HUES6 (cell line): ENCODE data around the gene NEK8.
"Not testable (repeated sequence)": the region's sequence is repeated elsewhere in the genome, so short reads cannot be mapped to it uniquely, and the experiment has no call there.

Experiments used
- H3K27ac ChIP-seq: 2 replicates; pipeline ENCODE4 v1.7.0; 2013; ENCODE audit warnings: low read depth, mild to moderate bottlenecking, low read length, inconsistent platforms
- H3K27me3 ChIP-seq: 2 replicates; pipeline ENCODE4 v1.6.1; 2013; ENCODE audit warnings: low read length; ENCODE audit not compliant: control insufficient read depth, insufficient read depth
- H3K36me3 ChIP-seq: 2 replicates; pipeline ENCODE4 v1.6.1; 2013; ENCODE audit warnings: low read length; ENCODE audit not compliant: control insufficient read depth, insufficient read depth
- H3K4me1 ChIP-seq: 2 replicates; pipeline ENCODE4 v1.6.1; 2013; ENCODE audit warnings: low read length; ENCODE audit not compliant: control insufficient read depth, insufficient read depth
- H3K4me3 ChIP-seq: 2 replicates; pipeline ENCODE4 v1.5.1; 2013; ENCODE audit warnings: low read depth, low read length
- H3K9ac ChIP-seq: one replicate; pipeline ENCODE4 v1.6.1; 2013; ENCODE audit warnings: mild to moderate bottlenecking, low read length
- H3K9me3 ChIP-seq: 2 replicates; pipeline ENCODE4 v1.6.1; 2013; ENCODE audit warnings: low read depth, low read length; ENCODE audit not compliant: control insufficient read depth, insufficient read depth

The NEK8 gene

DNA sequence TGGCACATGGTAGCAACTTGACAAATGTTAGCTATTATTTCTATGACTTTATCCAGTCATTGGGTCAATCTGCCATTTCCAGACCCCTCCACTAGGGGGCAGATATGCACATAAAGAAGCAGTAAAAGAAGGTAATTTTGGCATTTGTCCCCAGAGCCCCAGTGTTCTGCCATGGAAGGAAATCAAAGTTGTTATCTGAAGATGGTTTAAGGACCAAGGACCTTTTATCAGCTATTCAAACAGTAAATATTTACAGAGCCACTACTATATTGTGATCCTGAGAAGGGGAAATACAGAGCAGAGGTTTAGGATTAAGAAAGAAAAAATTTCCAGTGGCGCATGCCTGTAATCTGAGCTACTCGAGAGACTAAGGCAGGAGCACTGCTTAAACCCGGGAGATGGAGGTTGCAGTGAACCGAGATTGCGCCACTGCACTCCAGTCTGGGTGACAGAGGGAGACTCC lies 35.2 kb downstream of the NEK8 start:
- Histone ChIP-seq H3K27me3 (no peaks in the 10 kb centered on the region), H3K36me3 (peaks cover 46% of the 10 kb centered on the region), H3K9me3 (no peaks in the 10 kb centered on the region), H3K9ac (no peak overlapping the region), H3K27ac (no peak overlapping the region), H3K4me3 (no peak overlapping the region), H3K4me1 (peaks cover 36% of the 10 kb centered on the region)

DNA sequence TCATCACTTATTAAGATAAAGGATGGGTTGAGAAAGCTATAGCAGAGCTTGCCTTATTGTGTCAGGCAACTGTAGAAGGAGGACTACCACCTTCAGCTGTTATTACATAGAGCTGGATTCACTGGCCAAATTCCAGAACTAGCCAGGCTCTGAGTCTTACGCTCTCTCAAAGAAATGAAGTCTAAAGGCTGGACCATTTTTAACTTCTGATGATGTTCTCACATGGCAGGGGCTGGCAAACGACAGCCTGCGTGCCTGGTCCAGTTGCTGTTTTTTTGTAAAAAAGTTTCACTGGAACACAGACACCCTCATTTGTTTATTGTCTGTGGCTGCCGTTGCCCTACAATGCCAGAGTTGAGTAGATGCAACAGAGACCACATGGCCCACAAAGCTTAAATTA lies 36.5 kb downstream of the NEK8 start:
- Histone ChIP-seq H3K9me3 (no peaks in the 10 kb centered on the region), H3K36me3 (peaks cover 34% of the 10 kb centered on the region), H3K9ac (no peak overlapping the region), H3K4me1 (peaks cover 30% of the 10 kb centered on the region), H3K27ac (no peak overlapping the region), H3K4me3 (no peak overlapping the region), H3K27me3 (no peaks in the 10 kb centered on the region)

DNA sequence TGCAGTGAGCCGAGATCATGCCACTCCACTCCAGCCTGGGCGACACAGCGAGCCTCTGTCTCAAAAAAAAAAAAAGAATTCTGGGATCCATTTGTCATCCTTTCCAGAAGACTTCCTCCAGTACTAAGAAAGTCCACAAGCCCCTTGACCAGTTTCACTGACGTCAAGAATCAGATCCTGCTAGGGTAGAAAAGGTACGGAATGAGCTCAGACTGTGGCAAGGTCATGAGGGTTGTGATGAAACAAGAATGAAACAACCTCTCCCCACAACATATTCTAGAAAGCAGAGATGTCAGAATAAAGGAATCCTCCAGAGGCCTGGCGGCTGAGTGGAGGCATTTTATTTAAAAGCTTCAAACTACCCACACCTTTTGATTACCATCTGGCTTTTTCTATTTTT lies 45.1 kb downstream of the NEK8 start:
- H3K27me3 ChIP-seq = no peaks in the 10 kb centered on the region
- H3K9ac ChIP-seq = no peak overlapping the region
- peaks cover 14% of the 10 kb centered on the region for H3K36me3 ChIP-seq
- H3K27ac ChIP-seq = no peak overlapping the region
- no peaks in the 10 kb centered on the region for H3K4me1 ChIP-seq
- no peak overlapping the region for H3K4me3 ChIP-seq
- no peaks in the 10 kb centered on the region for H3K9me3 ChIP-seq

DNA sequence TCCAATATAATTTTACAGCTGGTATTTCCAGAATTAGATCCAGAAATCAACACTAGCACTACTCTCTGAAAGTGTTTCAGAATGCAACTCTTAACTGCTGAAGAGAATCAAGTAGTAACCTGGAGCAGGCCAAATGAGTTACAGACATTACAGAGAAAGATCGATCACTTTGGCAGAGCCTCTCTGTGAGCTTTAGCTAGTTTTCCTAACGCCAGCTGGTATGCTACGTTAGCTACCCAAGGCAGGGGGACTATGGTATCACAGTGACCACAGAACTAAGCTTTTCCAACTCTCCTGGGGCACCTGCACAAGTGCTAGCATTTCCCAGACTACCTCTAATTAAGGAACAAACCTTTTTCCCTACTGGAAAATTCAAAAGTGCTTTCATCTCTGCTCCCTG lies 45.6 kb downstream of the NEK8 start:
- H3K9me3 ChIP-seq = no peaks in the 10 kb centered on the region
- H3K27ac ChIP-seq = no peak overlapping the region
- no peak overlapping the region for H3K9ac ChIP-seq
- no peaks in the 10 kb centered on the region for H3K27me3 ChIP-seq
- no peak overlapping the region for H3K4me3 ChIP-seq
- no peaks in the 10 kb centered on the region for H3K4me1 ChIP-seq
- H3K36me3 ChIP-seq = peaks cover 14% of the 10 kb centered on the region

DNA sequence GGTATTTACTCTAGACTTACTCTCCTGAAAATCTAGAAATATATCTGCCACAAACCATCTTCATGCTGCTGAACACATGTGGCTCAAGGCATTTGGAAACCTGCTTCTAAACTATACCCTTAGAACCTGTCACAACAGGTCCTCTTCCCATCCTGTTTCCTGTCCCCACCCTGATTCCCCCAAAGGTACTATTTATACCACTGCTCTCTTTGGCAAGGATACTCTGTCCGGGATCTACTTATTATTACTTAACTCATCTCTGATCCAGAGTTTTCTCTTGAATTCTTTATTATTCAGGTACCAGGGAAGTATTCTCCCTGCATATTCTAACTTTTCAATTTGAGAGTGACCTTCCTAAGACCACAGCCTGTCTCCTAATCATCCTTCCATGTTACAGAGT lies 48.6 kb downstream of the NEK8 start:
- H3K27ac ChIP-seq = no peak overlapping the region
- no peak overlapping the region for H3K4me3 ChIP-seq

DNA sequence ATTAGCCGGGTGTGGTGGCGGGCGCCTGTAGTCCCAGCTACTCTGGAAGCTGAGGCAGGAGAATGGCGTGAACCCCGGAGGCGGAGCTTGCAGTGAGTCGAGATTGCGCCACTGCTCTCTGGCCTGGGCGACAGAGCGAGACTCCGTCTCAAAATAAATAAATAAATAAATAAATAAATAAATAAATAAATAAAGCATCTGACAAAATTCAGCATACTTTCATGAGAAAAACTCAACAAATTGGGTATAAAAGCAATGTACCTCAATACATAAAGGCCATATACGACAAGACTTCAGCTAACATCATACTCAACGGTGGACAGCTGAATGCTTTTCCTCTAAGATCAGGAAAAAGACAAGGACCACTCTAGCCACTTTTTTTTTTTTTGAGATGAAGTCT lies 51.0 kb downstream of the NEK8 start:
- not testable (repeated sequence) for H3K27ac ChIP-seq, H3K4me1 ChIP-seq, H3K27me3 ChIP-seq, H3K4me3 ChIP-seq, H3K9ac ChIP-seq, H3K9me3 ChIP-seq
- peaks cover 21% of the 10 kb centered on the region for H3K36me3 ChIP-seq

More for the DNA sequence above, 48.6 kb downstream of the NEK8 start:
- H3K27me3 ChIP-seq = no peaks in the 10 kb centered on the region
- H3K36me3 ChIP-seq = peaks cover 29% of the 10 kb centered on the region
- no peaks in the 10 kb centered on the region for H3K9me3 ChIP-seq
- no peaks in the 10 kb centered on the region for H3K4me1 ChIP-seq
- no peak overlapping the region for H3K9ac ChIP-seq

DNA sequence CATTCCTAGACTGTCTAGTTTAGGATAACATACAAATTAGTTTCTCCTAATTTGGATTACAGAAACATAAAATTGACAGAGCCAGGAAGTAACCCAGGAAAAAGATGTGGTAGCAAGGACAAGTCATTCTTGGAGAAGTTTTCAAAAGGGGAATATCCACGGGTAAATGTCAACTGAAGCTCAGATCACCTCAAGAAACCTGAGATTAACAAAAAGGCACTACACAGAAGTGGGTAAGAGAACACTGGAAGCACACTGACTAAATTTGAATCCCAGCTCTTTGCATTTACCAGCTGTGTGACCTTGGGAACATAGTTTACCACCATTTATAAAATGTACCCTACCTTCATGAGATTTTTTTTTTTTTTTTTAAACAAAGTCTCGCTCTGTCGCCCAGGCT lies 54.6 kb downstream of the NEK8 start:
- Histone ChIP-seq H3K9ac (no peak overlapping the region), H3K36me3 (peaks cover 21% of the 10 kb centered on the region), H3K27me3 (no peaks in the 10 kb centered on the region), H3K4me1 (no peaks in the 10 kb centered on the region), H3K4me3 (no peak overlapping the region), H3K27ac (no peak overlapping the region), H3K9me3 (no peaks in the 10 kb centered on the region)

DNA sequence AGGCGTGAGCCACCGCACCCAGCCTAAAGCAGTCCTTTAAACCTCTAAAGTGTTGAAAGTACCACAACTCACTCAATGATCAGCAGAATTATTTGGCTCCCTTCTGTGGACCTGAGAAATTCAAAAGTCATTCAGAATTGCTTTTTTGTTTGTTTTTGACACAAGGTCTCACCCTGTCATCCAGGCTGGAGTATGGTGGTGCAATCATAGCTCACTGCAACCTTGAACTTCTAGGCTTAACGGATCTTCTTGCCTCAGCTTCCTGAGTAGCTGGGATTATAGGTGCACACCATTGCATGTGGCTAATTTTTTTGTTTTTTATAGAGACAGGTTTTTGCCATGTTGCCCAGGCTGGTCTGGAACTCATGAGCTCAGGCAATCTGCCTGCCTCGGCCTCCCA lies 59.5 kb downstream of the NEK8 start:
- no peaks in the 10 kb centered on the region for H3K9me3 ChIP-seq
- peaks cover 17% of the 10 kb centered on the region for H3K36me3 ChIP-seq
- H3K4me1 ChIP-seq = no peaks in the 10 kb centered on the region
- no peak overlapping the region for H3K4me3 ChIP-seq
- no peak overlapping the region for H3K27ac ChIP-seq
- H3K9ac ChIP-seq = no peak overlapping the region
- H3K27me3 ChIP-seq = no peaks in the 10 kb centered on the region
